DMS114 treated with DMSO at 0.1 percent for 48 hours (cell line): ENCODE data around the gene GON4L.
"Not testable (repeated sequence)": the region's sequence is repeated elsewhere in the genome, so short reads cannot be mapped to it uniquely, and the experiment has no call there.

Source experiments
- DNase-seq: peaks from one replicate; lab custom pipeline; 2025; ENCODE audit not compliant: unreplicated experiment; lab: John Stamatoyannopoulos, UW

Gene GON4L

DNA sequence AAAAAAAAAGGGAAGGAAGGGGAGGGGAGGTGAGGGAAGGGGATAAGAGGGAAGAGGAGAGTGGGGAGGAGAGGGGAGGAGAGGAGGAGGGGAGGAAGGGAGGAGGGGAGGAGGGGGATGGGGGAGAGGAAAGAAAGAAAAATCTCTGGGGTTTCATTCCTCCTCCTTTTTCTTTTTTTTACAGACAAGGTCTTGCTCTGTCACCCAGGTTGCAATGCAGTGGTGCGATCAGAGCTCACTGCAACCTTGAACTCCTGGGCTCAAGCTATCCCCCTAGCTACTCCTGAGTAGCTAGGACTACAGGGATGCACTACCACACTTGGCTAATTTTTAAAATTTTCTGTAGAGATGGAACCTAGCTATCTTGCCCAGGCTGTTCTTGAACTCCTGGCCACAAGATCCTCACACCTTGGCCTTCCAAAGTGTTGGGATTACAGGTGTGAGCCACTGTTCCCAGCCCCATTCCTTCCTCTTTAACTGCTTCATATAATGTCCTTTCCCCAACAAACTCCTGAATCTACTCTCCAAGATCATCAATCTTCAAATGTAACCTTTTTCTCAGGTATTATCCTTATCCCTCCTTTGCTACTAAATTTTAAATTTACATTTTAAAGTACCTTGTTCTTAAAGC lies 23.2 kb downstream of the GON4L start:
- no peak for DNase-seq

DNA sequence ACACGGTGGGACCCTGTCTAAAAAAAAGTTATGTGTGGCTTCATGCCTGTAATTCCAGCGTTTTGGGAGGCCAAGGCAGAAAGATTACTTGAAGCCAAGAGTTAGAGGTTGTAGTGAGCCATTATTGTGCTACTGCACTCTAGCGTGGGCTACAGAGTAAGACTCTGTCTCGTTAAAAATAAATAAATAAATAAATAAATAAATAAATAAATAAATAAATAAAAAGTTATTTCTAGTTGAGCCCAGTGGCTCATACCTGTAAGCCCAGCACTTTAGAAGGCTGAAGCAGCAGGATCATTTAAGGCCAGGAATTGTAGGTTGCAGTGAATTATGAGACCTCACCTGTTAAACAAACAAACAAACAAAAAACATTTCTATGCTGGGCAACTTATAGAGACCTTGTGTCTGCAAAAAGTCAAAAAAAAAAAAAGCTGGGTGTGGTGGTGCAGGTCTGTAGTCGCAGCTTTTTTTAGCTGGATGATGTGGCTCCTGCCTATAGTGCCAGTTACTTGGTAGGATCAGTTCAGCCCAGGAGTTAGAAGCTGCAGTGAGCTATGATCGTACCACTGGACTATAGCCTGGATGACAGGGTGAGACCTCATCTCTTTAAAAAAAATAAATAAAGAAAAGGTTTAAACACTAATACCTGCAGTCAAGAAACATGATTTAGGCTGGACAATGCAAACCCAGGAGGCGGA lies 25.6 kb downstream of the GON4L start:
- DNase-seq: no peak

DNA sequence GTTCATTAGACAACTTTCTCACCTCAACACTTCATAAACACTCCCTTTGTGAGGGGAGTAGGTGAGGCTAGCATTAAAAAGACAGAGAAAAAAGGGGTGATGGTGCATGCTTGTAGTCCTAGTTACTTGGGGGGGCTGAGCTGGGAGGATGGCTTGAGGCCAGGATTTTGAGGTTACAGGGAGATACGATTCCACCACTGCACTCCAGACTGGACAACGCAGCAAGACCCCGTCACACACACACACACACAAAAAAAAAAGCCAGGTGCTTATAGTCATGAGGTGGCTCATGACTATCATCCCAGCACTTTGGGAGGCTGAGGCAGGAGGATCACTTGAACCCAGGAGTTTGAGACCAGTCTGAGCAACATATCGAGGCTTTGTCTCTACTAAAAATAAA lies 29.6 kb downstream of the GON4L start:
- DNase-seq: no peak

GRCh38 chr1:155816351-155816750 lies 40.7 kb downstream of the GON4L start:
- no peak for DNase-seq

DNA sequence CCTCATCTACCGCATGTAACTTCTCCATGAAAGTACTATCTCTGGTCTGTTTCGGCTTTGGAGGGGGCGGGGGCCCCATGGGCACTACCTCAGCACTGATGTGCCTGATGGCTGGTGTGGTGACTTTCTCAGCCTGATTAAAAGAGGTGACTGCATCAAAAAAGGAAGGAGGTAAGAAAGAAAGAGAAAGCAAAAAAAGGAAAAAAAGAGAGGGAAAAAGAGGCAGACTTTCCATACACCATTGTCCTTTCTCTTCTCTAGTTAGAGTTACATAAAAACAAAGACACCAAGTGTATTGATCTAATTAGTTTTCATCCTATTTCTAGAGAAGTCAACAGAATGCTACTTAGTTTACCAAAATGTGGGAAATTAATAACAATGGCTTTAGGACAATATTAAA lies 43.3 kb downstream of the GON4L start:
- no peak for DNase-seq

- DNase-seq: no peak
These were observed 44.1 kb downstream of the GON4L start for GRCh38 chr1:155812878-155813277.

DNA sequence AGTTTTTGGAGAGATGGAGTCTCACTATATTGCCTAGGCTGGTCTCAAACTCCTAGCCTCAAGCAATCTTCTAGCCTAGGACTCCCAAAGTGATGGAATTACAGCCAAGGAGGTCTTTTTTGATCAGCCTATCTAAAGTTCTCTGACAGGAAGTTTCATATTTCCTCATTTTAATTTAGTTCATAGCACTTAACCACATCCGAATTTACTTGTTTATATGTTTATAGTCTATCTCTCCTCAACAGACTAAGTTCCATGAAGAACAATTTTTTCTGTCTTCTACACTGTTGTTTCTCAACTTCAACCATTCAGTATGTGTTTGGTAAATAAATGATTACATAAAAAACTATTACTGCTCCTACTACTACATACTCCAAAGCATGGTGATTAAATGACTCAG lies 47.9 kb downstream of the GON4L start:
- DNase-seq: no peak

- no peak for DNase-seq
These were observed 55.9 kb downstream of the GON4L start for GRCh38 chr1:155801149-155801548.

GRCh38 chr1:155795618-155796017 lies 61.4 kb downstream of the GON4L start:
- DNase-seq: not testable (repeated sequence)

DNA sequence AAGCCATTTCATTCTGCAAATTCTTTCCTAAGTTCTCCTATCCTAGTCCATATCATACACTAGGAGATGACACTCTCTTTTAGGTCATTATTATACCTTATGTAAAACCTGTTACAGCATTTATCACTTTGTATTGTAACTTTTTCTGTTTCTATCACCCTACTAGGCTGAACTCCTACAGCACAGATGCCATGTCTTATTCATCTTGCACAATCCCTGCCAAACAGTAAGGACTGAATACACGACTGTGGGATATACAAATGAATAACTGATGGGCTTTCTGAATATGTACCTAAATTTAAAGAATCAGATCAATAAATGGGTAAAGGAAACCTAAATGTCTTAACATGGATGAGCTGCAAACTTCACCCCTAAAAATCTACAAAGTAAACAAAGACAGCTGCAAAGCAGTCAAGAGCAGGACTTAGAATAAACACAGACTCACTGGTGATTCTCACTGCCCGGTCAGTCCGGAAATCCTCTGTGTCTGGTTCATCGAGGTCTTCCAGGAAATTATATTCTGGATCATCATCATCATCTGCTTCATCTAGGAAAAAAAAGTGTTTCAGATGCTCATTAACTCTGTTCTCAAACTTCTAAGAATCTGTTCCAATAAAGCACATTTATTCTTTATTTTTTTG lies 62.3 kb downstream of the GON4L start:
- no peak for DNase-seq

- no peak for DNase-seq
These were observed 63.8 kb downstream of the GON4L start for GRCh38 chr1:155793213-155793612.

- no peak for DNase-seq
These were observed 79.4 kb downstream of the GON4L start for GRCh38 chr1:155777582-155777981.

- DNase-seq: no peak
These were observed 80.6 kb downstream of the GON4L start for GRCh38 chr1:155776414-155776813.

DNA sequence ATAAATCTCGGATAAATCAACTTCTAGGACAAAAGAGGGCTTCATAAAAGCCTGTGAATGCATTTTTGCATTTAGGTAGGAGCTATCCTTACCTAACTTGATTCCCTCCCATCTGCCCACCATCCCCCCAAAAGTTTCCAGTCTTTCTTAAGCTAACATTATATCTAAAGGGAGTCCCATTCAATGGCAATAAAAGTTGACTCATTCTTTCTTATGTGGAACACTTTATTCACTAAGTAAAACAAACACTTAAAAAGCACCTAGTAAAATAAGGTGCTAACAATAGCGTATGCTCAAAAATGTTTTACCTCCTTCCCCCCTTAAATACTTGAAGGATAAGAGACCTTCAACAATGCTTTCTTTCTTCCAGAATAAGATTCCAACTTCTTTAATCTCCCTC lies 83.8 kb downstream of the GON4L start:
- no peak for DNase-seq

- no peak for DNase-seq
These were observed 87.8 kb downstream of the GON4L start for GRCh38 chr1:155769257-155769656.

- DNase-seq: not testable (repeated sequence)
These were observed 89.5 kb downstream of the GON4L start for GRCh38 chr1:155767399-155767989.

DNA sequence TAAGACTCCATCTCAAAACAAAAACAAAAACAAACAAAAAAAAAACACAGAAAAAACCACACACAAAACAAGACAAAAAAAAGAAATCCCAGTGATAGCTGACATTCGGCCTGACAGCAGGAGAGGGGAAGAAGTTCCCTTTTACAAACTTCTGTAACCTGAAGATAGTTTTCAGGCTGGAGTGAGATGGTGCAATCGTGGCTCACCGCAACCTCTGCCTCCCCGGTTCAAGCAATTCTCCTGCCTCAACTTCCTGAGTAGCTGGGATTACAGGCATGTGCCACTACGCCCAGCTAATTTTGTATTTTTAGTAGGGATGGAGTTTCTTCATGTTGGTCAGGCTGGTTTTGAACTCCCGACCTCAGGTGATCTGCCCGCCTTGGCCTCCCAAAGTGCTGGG lies 93.0 kb downstream of the GON4L start:
- not testable (repeated sequence) for DNase-seq

DNA sequence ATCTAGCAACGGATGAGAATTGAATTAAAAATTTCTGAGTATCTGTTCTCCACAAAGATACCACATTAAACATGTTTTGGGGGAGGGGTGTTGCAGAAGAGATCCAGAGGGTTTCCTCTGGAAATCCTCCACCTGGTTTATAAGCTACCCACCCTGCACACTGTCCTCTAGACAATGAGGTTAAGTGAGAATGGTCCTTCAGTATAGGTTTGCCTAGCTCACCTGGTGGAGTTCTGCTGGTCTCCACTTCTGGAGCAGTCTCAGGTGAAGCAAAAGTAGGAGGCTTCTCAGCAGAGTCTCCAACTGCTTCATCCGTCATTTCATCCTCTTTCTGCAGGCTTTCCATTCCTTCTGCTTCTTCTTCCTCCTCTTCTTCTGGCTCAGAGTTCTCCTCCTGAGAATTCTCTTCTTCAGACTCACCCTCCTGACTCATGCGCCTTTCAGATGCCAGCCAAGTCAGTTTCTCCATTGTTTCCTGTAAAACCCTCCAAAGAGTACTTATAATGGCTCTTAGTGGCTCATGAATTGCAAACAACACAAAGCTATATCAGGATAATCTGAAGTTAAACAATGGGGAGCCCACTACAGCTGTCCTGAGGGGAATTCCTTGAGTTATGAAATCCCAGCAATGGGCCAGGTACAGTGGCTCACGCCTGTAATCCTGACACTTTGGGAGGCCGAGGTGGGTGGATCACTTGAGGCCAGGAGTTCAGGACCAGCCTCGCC lies 93.8 kb downstream of the GON4L start:
- DNase-seq: not testable (repeated sequence)

GRCh38 chr1:155761736-155762405 lies 95.1 kb downstream of the GON4L start:
- DNase-seq: no peak

- DNase-seq: no peak
These were observed 96.1 kb downstream of the GON4L start for GRCh38 chr1:155760751-155761475.
